Astrocyte (in vitro differentiated cells and primary cell): Measurements from ENCODE around the gene TMEM256.

ENCODE experiments used
- EZH2 ChIP-seq: IDR thresholded peaks from 2 replicates; pipeline ENCODE4 v1.6.1; 2012; ENCODE audit warnings: mild to moderate bottlenecking, low read length, inconsistent platforms; ENCODE audit not compliant: insufficient read depth
- TF ChIP-seq, protein P1 (sequence below): IDR thresholded peaks from 2 replicates; pipeline ENCODE4 v1.5.1; 2011; ENCODE audit warnings: low read depth, mild to moderate bottlenecking, inconsistent platforms, low read length, moderate library complexity; ENCODE audit not compliant: insufficient read depth

DNA sequence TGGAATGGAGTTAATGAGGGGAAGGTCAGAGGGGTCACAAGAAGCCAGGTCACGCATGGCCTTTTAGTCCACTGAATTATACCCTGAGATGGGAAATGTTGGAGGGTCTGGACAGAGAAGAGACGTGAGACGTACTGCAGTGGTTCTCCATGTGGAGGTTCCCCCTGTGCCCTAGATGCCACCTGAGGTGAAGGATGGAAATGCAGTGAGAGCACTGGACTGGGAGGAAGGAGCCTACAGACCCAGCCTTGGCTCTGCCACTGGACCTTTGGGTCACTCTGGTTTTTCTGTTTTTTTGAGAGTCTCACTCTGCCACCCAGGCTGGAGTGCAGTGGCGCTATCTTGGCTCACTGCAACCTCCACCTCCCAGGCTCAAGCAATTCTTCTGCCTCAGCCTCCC, 7.8 kb downstream of the TMEM256 start:
- TF ChIP-seq, protein P1, sequence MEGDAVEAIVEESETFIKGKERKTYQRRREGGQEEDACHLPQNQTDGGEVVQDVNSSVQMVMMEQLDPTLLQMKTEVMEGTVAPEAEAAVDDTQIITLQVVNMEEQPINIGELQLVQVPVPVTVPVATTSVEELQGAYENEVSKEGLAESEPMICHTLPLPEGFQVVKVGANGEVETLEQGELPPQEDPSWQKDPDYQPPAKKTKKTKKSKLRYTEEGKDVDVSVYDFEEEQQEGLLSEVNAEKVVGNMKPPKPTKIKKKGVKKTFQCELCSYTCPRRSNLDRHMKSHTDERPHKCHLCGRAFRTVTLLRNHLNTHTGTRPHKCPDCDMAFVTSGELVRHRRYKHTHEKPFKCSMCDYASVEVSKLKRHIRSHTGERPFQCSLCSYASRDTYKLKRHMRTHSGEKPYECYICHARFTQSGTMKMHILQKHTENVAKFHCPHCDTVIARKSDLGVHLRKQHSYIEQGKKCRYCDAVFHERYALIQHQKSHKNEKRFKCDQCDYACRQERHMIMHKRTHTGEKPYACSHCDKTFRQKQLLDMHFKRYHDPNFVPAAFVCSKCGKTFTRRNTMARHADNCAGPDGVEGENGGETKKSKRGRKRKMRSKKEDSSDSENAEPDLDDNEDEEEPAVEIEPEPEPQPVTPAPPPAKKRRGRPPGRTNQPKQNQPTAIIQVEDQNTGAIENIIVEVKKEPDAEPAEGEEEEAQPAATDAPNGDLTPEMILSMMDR, result no peak
- TF ChIP-seq EZH2, result no peak
